ENCODE results near the gene SRSF10.

GRCh38 chr1:23977187-23977853, 2.8 kb downstream of the SRSF10 start:
- no peak for TF ChIP-seq CTCF (conservative IDR thresholded peaks at IDR 0.05; ENCODE audit: low read length)
- no peak for TF ChIP-seq EZH2phosphoT487 (IDR thresholded peaks at IDR 0.05; ENCODE audit: borderline replicate concordance)

All from Loucy (cell line).